Natural killer cell (primary cell): ENCODE measurements around the gene OLIG1. TPM values are rescaled to one million over a fixed set of nuclear protein-coding genes. Genes with fewer than 3 reads are reported as not detected.

ENCODE experiments used
- ATAC-seq, 3 donors: fragments of 150-1000 bp in 2 of 3; fragments of 200-7000 bp in 1 of 3; cut with Tn5 transposase; 1 replicate in 1 of 3; 2 replicates in 2 of 3; pipeline ENCODE4 v1.10.0; 2021; ENCODE audit warnings: mild to moderate bottlenecking in 2 of 3, moderate library complexity in 2 of 3
- DNase-seq, 2 donors: peaks; one replicate each; pipeline versions ENCODE4 v3.0.0 to v3.0.0-alpha.2; 2013 to 2021; ENCODE audit warnings: mixed read lengths in 1 of 2
- H3K27ac ChIP-seq: one replicate; pipeline ENCODE4 v1.5.1; 2013; ENCODE audit warnings: mild to moderate bottlenecking, low read length
- H3K27me3 ChIP-seq: one replicate; pipeline ENCODE4 v1.6.1; 2013; ENCODE audit warnings: low read length; ENCODE audit not compliant: control insufficient read depth, insufficient read depth
- H3K36me3 ChIP-seq: one replicate; pipeline ENCODE4 v1.6.1; 2013; ENCODE audit warnings: low read length; ENCODE audit not compliant: control insufficient read depth, insufficient read depth
- H3K4me1 ChIP-seq: one replicate; pipeline ENCODE4 v1.6.1; 2013; ENCODE audit warnings: low read length; ENCODE audit not compliant: control insufficient read depth, insufficient read depth
- H3K4me3 ChIP-seq: one replicate; pipeline ENCODE4 v1.5.1; 2013; ENCODE audit warnings: low read length
- H3K9me3 ChIP-seq: one replicate; pipeline ENCODE4 v1.6.1; 2013; ENCODE audit warnings: low read length; ENCODE audit not compliant: control insufficient read depth, insufficient read depth
- H3K27ac Mint-ChIP-seq, 2 donors: one replicate each; pipeline ENCODE4 v1.8.0; 2022; ENCODE audit warnings: mild to moderate bottlenecking in 2 of 2, mixed read lengths in 2 of 2, moderate library complexity in 1 of 2
- H3K27me3 Mint-ChIP-seq, 2 donors: one replicate each; pipeline ENCODE4 v1.8.0; 2022; ENCODE audit warnings: low read depth in 2 of 2, mixed read lengths in 2 of 2
- H3K36me3 Mint-ChIP-seq: one replicate; pipeline ENCODE4 v1.8.0; 2022; ENCODE audit warnings: mixed read lengths
- H3K4me1 Mint-ChIP-seq, 2 donors: one replicate each; pipeline ENCODE4 v1.8.0; 2022; ENCODE audit warnings: mixed read lengths in 2 of 2
- H3K4me3 Mint-ChIP-seq: one replicate; pipeline ENCODE4 v1.8.0; 2022; ENCODE audit warnings: mild to moderate bottlenecking, moderate library complexity, mixed read lengths
- H3K9me3 Mint-ChIP-seq, 2 donors: one replicate each; pipeline ENCODE4 v1.8.0; 2022; ENCODE audit warnings: mixed read lengths in 2 of 2
- WGBS: methylation state at CpG from one replicate; pipeline ENCODE4 v1.1.7; 2013; ENCODE audit warnings: missing lambda C conversion rate; ENCODE audit not compliant: insufficient coverage; 5-methylcytosine and 5-hydroxymethylcytosine counted together
- intact Hi-C: fragments of 100-400 bp; cut with micrococcal nuclease; formaldehyde crosslinking; loops from one replicate; pipeline ENCODE4 v1.14.2; 2022
- total RNA-seq, 4 donors: library from RNA; stranded (reverse); fragments of 120-200 nt in 1 of 4; gene quantifications; one replicate each; pipeline versions ENCODE4 v1.2.3 to v1.2.4, GENCODE V29; 2013 to 2022
- TF ChIP-seq, protein P1 (sequence below): fragments of 200-600 bp; IDR thresholded peaks from one replicate; pipeline ENCODE4 v1.8.0; 2022; ENCODE audit warnings: antibody characterized with exemption

Gene OLIG1
- total RNA-seq, 3 donors from 2014 or later (not counting 1 experiment from before 2014, with no cell fraction given): 0.47 to 1.4 (median 0.48) TPM

DNA sequence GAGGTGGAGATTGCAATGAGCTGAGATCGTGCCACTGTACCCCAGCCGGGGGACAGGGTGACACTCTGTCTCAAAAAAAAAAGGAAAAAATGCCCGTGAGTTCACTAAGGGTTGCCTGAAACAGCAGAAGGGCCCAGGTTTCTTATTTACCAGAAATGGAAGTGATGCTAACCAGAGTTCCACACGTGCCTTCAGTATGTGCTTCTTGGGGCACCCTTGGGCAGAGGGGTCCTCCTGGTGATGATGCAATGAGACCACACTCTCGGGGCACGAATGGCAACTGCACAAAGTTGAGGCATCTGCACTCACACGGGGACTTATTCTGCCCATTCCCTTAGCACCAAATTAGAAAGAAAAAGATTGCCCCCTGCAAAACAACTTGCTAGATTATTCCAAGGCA, 29.2 kb downstream of the OLIG1 start:
- Histone ChIP-seq H3K36me3 (no peaks in the 10 kb centered on the region), H3K27ac (no peak overlapping the region), H3K9me3 (no peaks in the 10 kb centered on the region), H3K27me3 (no peaks in the 10 kb centered on the region), H3K4me1 (no peaks in the 10 kb centered on the region), H3K4me3 (no peak overlapping the region)
- Mint-ChIP-seq H3K4me3 (no peak overlapping the region), H3K27ac (no peak overlapping the region), H3K4me1 (no peaks in the 10 kb centered on the region), H3K36me3 (no peaks in the 10 kb centered on the region), H3K9me3 (no peaks in the 10 kb centered on the region), H3K27me3 (peaks cover 17 to 26% of the 10 kb centered on the region in 2 donors)
- DNase-seq (no peak), ATAC-seq (no peak)
- WGBS: 80% methylated on average over 7 of the region's 7 CpGs
- intact Hi-C loops: no loop called here
- TF ChIP-seq, protein P1, sequence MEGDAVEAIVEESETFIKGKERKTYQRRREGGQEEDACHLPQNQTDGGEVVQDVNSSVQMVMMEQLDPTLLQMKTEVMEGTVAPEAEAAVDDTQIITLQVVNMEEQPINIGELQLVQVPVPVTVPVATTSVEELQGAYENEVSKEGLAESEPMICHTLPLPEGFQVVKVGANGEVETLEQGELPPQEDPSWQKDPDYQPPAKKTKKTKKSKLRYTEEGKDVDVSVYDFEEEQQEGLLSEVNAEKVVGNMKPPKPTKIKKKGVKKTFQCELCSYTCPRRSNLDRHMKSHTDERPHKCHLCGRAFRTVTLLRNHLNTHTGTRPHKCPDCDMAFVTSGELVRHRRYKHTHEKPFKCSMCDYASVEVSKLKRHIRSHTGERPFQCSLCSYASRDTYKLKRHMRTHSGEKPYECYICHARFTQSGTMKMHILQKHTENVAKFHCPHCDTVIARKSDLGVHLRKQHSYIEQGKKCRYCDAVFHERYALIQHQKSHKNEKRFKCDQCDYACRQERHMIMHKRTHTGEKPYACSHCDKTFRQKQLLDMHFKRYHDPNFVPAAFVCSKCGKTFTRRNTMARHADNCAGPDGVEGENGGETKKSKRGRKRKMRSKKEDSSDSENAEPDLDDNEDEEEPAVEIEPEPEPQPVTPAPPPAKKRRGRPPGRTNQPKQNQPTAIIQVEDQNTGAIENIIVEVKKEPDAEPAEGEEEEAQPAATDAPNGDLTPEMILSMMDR: no peak

DNA sequence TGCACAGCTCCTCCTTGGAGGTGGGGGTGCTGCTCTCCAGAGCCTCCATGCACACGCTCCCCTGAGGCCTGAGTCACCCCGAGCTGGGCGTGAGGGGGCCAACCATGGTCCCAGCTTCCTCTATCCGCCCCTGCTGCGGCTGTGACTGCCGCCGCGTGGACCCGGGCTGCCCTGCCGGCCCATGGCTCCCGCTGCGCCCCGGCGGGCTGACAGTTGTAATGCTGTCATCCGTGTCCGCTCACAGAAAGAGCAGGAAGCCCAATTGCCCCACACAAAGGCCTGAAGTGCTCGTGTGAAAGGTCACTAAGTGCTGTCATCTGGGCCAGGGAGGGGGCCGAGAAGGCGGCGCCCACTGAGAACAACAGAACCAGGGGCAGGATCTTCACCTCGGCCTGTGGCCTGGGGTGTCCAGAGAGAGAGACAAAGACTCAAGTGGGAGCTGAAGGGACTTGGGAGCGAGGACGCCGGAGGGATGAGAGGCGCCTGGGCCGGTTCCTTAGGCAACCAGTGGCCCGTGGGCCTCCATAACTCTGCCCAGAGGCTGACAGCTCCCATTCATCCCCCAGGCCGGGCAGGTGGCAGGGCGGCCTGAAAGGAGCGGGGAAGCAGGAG, 31.5 kb downstream of the OLIG1 start:
- intact Hi-C loops: no loop called here
- Mint-ChIP-seq H3K4me3 (no peak overlapping the region), H3K9me3 (no peaks in the 10 kb centered on the region), H3K27me3 (peaks cover 30 to 48% of the 10 kb centered on the region in 2 donors), H3K4me1 (no peaks in the 10 kb centered on the region), H3K27ac (no peak overlapping the region), H3K36me3 (no peaks in the 10 kb centered on the region)
- Histone ChIP-seq H3K27me3 (no peaks in the 10 kb centered on the region), H3K27ac (no peak overlapping the region), H3K36me3 (no peaks in the 10 kb centered on the region), H3K4me1 (no peaks in the 10 kb centered on the region), H3K4me3 (no peak overlapping the region), H3K9me3 (no peaks in the 10 kb centered on the region)
- ATAC-seq: peak in 1 of 3 donors; percentile 15
- 56% methylated on average over 30 of the region's 30 CpGs for WGBS
- TF ChIP-seq, protein P1: no peak
- DNase-seq: no peak

DNA sequence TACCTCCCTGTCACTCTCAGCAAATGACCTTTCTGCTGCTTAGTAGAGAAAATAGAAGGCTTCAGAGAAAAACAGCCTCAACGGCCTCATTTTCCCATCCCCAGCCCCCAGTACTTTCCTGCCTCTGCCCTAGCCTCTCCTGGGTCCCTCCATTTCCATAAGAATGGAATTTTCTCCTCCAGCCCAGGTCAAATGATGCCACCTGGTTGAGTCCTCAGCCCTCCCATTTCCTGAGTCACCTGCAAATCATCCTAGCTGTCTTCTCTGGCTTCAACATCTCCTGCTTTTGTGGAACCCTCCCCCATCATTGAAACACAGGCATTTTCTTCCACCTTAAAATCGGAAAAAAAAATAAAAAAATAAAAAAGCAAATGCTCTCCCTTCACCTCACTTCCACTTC, 35.1 kb downstream of the OLIG1 start:
- peaks cover 41 to 75% of the 10 kb centered on the region in 2 donors for H3K27me3 Mint-ChIP-seq
- ATAC-seq (no peak), DNase-seq (no peak)
- H3K9me3 ChIP-seq: no peaks in the 10 kb centered on the region
- intact Hi-C loops: no loop called here
- H3K36me3 Mint-ChIP-seq: no peaks in the 10 kb centered on the region
- H3K27me3 ChIP-seq: peaks cover 6% of the 10 kb centered on the region
- no peak overlapping the region for H3K4me3 ChIP-seq
- H3K9me3 Mint-ChIP-seq: no peaks in the 10 kb centered on the region
- no peaks in the 10 kb centered on the region for H3K36me3 ChIP-seq
- H3K4me1 ChIP-seq: peaks cover 3% of the 10 kb centered on the region
- TF ChIP-seq, protein P1: no peak
- H3K4me1 Mint-ChIP-seq: peaks cover 0 to 5% of the 10 kb centered on the region in 2 donors
- no peak overlapping the region for H3K4me3 Mint-ChIP-seq
- 45% methylated on average over 2 of the region's 2 CpGs for WGBS
- no peak overlapping the region for H3K27ac Mint-ChIP-seq
- no peak overlapping the region for H3K27ac ChIP-seq

DNA sequence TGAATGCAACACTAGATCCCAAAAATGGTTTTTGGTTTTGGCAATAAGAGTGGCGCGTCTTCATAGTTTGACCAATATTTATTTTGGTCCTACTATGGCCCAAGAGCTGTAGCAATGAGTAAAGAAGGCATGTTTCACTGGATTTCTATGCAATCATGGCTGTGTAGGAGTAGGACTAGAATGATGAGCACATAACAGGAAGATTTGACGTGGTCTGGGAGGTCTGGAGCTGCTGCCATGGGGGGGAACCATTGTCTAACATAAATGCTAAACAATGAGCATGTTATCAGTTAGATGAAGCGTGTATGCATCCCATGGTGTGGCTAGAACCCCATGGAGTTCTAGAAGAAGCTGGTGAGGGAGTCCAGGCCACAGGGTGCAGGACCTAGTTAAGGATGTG, 38.3 kb downstream of the OLIG1 start:
- H3K4me3 ChIP-seq: no peak overlapping the region
- no peak overlapping the region for H3K27ac Mint-ChIP-seq
- no peaks in the 10 kb centered on the region for H3K9me3 ChIP-seq
- intact Hi-C loops: no loop called here
- H3K36me3 ChIP-seq: no peaks in the 10 kb centered on the region
- no peak overlapping the region for H3K27ac ChIP-seq
- no peak for ATAC-seq
- no peaks in the 10 kb centered on the region for H3K9me3 Mint-ChIP-seq
- H3K4me1 ChIP-seq: peaks cover 3% of the 10 kb centered on the region
- peaks cover 22% of the 10 kb centered on the region for H3K27me3 ChIP-seq
- peaks cover 64 to 90% of the 10 kb centered on the region in 2 donors for H3K27me3 Mint-ChIP-seq
- H3K4me3 Mint-ChIP-seq: no peak overlapping the region
- TF ChIP-seq, protein P1: no peak
- peaks cover 0 to 5% of the 10 kb centered on the region in 2 donors for H3K4me1 Mint-ChIP-seq
- 92% methylated on average over 4 of the region's 4 CpGs for WGBS
- DNase-seq: no peak
- H3K36me3 Mint-ChIP-seq: no peaks in the 10 kb centered on the region
